Astrocyte of the hippocampus (primary cell): ENCODE results near the gene GRIA3.
"Not testable (repeated sequence)": the region's sequence is repeated elsewhere in the genome, so short reads cannot be mapped to it uniquely, and the experiment has no call there.

Experiments used
- DNase-seq: peaks from one replicate; pipeline ENCODE4 v3.0.0; 2011; ENCODE audit warnings: low read depth, low spot score

The GRIA3 gene

DNA sequence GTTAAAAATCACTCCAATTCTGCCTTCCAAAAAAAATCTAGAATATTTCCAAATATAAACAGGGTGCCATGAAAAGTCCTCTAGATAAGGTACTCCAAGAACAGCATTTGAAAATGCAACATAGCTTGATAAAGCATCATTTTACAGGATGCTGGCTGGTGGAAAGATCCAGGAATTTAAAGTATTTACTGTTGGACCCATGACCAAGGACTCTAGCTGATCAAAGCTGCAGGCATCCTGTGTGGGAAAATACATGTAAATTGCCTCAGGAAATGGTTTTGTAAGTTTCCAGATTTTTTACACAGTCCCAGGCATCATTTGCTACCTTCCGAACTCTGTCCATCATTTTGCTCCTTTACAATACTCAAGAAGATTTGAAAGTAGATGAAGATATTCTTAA lies 164.4 kb downstream of the GRIA3 start:
- peak; percentile 38 for DNase-seq

DNA sequence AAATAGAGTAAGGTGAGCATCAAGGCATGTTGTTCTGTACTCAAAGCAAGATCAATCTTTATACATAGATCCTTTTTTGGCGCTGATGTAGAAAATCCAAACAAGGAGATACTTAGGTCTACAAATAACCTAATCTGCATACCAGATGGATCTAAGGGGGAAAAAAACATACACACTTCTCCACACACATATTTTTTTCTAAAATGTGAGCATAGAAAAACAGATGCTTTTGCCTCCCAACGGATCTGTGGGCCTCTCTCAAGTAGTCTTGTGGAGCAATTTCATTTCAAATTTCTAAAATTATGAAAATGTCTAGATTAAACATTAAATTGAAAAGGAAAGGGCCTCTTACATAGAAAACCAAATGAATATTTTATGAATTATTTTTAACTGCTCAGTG lies 166.1 kb downstream of the GRIA3 start:
- DNase-seq, result no peak

DNA sequence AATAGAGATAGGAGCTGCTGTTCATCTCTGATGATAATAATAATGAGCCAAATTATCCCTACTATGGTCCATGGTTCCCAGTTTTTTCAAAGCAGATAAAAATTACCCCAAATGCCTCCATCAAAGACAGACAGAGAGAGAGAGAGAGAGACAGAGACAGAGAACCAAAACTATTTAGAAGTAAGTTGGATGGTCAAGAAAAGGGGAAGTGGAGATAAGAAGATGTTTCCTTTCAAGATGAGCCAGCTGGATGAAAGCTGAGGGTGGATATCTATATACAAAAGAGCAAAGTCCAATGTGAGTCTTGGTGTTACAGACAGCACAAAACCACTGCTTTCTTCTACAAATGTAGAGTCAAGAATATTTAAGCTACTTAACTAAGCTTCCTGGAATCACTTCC lies 173.9 kb downstream of the GRIA3 start:
- no peak for DNase-seq

DNA sequence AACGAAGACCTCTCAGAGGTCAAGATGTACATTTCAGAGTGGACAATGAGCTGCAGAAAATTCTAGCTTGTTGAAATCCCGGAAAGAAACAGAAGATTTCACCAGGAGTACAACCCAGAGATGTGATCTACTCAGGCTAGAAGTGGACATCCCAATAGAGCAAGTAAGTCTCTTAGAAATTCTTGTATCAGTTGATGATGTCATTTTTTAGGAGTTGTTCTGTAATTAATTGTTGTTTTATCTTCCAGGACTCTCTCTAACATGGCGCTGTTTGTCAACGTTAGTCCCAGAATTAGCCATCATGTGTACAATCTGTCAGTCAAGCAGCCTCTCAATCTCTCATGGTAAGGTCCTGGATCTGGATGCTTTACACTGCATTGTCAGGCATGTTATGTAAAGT lies 174.4 kb downstream of the GRIA3 start:
- DNase-seq, result no peak

DNA sequence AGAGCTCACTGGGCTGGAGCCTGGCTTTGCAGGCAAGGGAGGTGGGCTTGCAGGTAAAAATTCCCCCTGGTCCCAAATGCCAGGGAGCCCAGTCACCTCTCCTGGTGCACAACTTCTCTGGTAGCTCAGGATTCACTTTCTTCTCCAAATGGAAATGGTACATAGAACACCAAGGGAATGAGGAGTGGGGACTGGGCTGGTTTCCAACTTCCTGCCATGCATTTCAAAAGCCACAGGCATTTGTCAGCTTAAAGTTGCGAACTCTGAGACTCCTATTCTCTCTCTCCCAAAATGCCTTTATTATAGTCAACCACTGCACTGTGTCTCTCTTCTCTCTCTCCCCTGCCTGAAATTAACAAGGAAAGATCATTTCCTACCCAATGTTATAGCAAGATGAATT lies 177.3 kb downstream of the GRIA3 start:
- DNase-seq, result peak; percentile 76

DNA sequence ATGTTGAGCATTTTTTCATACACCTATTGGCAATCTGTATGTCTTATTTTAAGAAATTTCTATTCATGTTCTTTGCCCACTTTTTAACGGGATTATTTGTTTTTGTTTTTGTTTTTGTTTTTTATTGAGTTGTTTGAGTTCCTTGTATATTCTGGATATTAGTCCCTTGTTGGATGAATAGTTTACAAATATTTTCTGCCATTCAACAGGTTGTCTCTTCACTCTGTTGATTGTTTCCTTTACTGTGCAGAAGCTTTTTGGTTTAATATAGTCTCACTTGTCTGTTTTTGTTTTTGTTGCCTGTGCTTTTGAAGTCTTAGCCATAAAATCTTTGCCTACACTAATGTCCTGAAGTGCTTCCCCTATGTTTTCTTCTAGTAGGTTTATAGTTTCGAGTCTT lies 202.1 kb downstream of the GRIA3 start:
- not testable (repeated sequence) for DNase-seq

DNA sequence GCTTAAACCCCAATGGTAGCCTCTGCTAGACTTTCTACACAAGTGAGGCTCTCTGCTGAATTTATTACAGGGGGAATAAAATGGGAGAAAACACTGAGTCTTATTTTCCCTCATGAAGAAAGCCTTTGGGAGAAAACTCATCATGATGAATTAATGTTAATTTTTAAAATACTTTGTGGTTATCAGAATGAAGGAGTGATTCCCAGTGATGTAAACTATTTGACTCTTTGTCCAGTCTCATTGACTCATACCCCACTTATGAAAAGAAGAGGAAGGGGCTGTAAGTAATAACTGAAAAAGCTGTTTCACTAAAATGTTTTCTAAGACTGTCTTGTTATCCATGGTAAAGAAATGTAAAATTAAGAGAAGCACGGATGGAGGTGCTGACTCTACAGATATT lies 208.8 kb downstream of the GRIA3 start:
- DNase-seq, result peak; percentile 19

DNA sequence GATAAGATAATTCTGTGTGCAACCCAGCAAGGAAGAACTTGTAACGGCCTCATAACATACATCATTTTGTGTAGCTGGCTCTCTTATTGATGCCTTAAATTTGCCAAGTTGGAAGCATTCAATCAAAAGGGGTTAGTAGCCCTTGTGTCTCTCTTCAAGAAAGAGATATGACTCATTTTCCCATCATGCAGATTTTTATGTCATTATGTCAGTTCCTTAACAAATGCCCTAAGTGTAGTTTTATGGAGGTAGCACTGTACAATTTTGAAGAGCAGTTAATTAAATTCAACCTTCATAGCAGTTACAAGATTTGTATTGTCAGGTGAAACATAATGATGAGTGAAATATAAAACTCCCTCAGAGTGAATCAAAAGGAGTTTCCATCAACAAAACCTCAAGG lies 215.6 kb downstream of the GRIA3 start:
- DNase-seq, result no peak

DNA sequence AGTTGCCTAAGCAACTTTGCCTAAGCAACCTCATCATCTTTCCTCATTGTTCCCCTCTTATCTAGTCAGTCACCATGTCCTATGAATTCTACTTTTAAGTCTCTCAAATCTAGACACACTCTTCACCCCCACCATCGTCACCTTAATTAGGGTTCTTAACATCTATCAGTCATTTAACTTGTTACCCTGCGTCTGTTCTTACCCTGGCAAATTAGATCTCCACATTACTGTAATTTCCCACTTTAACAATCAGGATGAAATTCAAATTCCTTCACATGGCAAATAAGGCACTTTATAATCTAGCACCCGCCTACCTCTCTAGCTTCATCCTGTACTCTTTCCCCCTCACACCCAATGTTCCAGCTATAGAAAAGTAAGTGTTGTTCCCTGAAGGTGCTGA lies 221.2 kb downstream of the GRIA3 start:
- no peak for DNase-seq

DNA sequence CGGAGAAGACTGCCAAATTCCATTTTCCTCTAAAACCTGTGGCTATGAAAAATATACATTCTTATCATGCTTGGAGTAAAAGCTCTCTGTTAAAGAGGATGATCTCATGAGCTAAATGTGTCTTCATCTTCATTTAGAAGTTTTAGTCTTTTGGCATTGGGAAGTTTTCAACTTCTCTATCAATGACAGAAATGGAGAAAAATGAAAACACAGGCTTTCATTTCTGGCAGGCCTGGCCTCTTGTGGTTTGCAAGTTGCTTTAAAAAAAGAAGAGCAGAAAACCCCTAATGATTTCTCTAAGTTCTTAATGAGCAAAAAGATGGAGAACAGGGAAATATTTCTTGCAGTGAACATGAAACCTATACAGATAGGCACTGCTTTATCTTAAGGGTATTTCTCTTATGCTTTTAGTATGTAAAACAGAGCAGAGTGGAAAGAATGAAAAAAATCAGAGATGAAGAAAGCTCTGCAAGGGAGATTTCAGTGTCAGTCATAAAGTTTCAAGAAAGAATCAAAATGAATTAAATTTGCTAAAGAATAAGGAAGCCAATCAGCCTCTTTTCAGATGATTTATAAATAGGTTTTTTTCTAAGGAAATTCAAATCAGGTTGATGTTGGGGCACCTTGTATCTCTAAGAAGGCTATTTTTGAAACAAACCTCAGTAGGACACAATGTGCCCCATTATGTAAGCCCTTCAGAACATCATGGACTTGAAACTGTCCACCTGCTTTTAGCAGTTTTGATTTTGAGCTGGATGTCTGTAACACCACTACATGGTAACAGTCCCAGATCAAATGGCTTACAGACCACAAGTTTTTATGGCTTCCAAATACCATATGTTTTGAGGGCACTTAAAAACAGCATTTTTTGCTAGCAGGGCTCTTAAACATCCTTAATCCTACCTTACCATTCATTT lies 225.0 kb downstream of the GRIA3 start:
- peak; percentile 66 for DNase-seq

DNA sequence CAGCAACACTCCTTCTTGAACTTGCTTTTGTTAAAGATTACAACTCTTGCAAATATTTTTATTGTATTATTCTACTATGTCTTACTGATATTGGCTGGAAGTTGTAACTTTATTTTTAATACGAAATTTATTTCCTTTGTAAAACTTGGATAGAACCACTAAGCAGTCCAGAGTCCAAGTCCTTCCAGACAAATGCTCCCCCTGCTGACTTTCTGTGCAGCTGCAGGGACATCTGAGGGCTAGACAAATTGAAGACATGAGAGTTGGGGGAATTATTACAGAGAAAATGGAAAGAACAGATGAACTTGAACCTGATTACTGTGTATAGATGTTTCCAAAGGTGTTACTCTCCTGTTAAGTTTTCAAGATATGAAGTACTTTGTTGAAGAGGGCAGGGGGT lies 238.8 kb downstream of the GRIA3 start:
- DNase-seq, result peak; percentile 62

DNA sequence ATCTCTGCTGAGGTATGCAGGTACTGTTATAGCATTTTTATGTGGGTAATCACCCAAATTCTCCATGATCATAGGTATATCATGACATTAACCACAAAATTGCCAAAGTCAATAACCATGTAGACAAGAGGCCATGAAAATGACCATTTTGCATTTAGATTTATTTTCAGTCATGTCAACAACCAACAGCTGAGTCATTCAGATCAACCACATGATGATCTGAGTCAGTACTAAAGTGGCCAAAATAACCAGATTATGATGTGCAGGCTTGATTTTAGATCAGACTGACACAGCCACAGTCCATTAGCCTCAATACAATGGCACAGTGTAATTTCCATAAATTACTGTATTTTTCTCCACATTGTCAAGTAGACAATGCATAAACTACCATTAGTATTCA lies 240.5 kb downstream of the GRIA3 start:
- DNase-seq, result peak; percentile 66

DNA sequence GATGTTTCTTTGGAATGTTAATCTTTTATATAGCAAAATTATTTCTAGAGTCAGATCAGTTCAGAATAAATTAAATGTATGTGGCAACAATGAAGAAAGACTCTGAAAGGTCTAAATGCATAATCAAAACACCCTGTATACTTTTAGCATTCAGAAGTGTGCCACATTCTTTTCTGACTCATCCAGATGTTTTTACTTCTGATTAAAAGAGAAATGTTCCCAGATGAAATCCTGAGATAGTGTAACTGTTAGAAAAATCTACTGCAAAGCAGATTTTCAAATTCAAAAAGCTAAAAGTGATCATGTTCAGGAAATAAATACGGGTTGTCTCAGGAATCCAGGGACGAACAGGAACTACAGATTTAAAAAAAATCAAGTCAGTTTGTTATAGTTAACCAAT lies 241.4 kb downstream of the GRIA3 start:
- no peak for DNase-seq

DNA sequence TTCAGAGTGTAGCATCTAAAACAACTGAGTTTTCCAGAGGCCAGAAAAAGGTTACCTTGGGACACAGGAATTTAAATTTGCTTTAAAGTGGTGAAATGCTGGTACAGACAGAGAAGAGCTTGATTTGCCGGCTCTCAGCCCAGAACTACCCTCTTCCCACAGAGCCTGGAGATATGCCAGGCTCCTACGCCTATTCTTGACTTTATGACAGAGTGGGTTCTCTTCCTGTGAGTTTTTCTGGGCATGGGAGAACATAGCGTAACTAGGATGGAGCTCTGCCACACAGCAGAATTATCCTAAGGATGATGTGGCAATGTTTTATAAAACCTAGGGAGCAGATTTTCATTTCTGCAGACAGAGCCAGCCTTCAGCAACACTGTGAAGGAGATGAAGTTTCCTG lies 241.8 kb downstream of the GRIA3 start:
- peak; percentile 55 for DNase-seq

DNA sequence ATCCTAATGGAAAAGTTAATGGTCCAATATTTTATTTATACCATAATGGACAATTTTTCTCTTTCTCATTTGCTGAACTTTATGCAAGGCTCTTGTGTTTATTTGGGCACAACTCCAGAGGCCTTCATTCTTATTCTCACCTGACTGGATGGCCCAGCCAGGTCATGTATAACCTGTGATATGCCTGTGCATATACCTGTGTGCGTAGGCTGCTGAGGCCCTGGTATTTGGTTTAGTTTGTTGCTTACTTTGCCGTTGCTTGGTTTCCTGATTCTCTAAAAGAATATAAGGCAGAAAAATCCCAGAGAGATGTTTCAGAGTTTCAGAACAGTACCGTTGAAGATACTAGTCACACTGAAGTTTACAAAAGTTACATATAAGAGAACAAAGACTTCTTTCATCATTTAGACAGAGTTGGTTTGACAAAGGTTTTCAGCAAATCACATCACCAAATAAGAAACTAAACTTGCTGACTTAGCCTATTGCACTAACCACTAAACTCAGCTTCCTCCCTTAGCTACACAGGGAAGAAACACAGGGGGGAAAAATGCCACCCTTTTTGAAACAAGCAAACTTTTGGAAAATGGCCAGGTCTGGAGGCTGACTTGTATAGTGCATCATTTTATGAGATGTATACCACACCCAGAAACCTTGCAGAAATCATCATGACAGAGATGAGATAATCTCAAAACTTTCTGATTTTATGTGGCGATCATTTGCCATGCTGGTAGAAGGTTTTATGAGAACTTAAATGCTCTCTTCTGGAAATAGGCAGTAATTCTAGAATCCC lies 248.5 kb downstream of the GRIA3 start:
- DNase-seq, result no peak

DNA sequence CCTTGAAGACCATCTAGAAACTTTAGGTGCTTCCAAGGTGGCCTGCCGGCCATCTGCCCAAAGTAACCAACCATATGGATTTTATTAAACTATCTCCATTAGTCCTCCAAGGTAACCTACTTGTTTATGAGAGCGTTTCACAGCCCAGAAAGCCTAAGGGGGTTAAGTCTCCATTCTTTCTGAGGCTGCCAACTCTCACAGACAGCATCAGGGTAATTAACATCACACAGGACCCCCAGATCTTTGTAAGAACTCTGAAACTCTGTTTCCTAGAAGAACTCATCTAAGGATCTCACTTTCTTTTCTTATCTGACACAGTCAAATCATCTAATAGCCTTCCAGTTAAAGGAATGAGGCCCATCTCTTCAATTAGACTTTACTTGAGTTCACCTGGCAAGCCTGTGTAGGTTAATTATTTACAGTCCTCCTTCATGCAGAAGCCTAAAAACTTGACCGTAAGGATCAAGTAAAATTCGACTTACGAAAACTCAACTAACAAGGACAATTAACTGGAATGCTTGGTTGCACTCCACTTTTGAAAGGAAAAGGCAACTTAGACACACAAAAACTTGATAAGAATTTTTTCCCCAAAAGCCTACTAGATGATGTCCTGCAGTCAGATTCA lies 252.5 kb downstream of the GRIA3 start:
- no peak for DNase-seq

DNA sequence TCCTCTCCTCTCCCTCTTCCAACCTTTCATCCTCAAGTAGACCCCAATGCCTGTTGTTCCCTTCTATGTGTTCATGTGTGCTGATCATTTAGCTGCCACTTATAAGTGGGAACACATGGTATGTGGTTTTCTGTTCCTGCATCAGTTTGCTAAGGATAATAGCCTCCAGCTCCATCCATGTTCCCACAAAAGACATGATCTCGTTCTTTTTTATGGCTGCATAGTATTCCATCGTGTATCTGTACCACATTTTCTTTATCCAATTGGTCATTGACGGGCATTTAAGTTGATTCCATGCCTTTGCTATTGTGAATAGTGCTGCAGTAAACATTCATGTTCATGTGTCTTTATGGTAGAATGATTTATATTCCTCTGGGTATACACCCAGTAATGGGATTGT lies 255.8 kb downstream of the GRIA3 start:
- DNase-seq, result not testable (repeated sequence)

DNA sequence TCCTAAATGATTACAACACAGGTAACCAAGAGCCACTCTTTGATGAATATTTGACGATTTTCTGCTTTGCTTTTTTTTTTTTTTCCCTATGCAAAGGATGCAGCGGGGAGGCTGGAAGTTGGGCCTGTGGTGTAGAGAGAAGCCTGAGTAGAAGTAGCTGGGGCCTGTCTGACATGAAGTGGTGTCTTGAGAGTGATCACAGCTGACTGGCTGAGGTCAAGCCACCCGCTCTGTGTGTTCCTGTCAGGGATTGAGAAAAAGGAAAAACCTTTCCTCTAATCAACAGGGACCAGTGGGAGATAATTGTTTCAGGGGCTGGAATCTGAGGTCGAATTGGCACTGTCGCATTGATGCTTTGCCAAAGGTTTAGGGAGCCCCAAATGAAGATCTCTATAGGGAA lies 258.7 kb downstream of the GRIA3 start:
- DNase-seq, result no peak

DNA sequence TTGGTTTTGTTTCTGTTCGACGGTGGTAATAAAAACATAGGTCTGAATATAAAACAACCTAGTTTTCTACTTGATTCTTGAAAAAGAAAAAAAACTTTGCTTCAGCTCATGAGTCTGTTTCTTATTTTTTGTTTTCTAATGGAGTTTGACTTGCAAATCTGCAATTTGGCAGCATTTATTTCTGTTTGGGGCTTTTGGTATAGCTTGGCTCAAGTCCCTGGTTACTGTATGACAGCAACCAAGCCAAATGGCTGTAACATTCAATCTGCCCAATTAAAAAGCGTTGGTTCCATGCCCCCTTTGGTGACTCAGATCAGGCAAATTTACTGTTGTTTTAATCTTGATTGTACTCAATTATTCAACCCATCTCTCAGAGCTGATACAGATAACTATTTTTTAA lies 263.4 kb downstream of the GRIA3 start:
- peak; percentile 43 for DNase-seq

DNA sequence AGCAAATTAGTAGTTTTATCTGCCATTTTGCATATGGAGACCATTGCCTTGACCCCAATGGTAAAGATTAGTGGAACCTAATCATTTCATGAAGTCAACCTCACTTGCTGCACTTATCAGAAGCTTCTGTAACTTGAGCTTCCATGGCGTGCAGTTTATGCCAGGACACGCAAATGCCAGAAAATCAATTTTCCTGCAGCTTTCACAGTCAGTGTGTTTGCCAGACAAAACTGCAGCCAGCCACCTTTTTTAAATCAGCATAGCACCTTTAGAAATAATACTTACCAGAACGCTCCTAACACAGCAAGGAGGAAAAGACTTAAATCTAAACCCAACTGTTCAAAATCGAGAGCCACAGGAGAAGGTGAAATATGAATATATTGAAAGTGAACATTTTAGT lies 265.3 kb downstream of the GRIA3 start:
- DNase-seq, result no peak

DNA sequence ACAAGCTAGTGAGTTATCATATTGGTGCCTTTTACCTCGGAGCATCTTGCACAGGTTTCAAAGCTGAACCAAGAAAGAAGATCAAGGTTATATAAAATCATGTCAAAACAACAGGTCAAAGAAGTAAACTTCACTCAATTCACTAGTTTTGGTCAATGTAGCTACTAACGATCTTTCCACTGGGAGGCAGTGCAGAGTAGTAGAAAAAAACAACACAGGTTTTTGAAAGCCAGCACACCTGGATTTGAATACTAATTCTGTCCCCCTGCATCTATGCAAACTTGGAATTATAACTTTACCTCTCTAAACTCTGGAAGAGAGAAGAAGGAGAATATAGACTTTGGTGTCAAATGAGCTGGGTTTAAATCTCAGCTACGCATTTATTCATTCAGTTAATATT lies 266.1 kb downstream of the GRIA3 start:
- DNase-seq, result peak; percentile 25

DNA sequence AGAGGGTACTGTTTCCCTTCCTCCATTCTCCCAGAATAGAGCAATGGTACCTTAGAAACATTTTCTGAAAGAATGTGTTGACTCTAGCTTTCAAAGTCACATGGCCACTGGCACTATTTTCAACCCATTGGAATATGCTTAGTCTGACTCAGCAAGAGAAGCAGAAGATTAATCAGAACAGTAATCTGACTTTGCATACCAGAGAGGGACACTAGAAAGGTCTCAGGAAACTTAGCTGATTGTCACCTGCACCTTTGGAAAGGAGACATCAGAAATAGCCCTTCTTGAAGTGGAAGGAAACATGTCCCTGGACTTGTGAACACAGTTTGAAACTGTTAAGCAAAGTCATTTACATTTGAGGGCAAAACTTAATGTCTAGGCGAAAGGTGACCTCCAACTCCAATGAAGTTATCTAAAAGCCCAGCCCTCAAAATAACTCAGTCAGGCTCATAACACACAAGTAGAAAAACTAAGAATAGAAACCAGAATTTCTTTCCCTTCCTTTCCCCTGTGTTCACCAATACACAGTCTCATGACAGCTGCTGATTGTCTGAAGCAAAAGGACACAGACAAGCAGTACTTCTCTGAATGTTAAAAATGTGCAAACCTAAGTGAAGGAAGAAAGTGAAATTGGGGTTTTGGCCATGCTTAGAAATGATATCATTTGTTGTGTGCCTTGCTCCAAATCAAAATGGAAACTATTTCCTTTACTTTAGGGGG lies 270.8 kb downstream of the GRIA3 start:
- DNase-seq, result peak; percentile 9
